DMS114 treated with DMSO at 0.1 percent for 48 hours (cell line): Measurements from ENCODE around the gene BRD3OS.
"Not testable (repeated sequence)": the region's sequence is repeated elsewhere in the genome, so short reads cannot be mapped to it uniquely, and the experiment has no call there.

Experiments used
- DNase-seq: peaks from one replicate; lab custom pipeline; 2025; ENCODE audit not compliant: unreplicated experiment; lab: John Stamatoyannopoulos, UW

BRD3OS gene

DNA sequence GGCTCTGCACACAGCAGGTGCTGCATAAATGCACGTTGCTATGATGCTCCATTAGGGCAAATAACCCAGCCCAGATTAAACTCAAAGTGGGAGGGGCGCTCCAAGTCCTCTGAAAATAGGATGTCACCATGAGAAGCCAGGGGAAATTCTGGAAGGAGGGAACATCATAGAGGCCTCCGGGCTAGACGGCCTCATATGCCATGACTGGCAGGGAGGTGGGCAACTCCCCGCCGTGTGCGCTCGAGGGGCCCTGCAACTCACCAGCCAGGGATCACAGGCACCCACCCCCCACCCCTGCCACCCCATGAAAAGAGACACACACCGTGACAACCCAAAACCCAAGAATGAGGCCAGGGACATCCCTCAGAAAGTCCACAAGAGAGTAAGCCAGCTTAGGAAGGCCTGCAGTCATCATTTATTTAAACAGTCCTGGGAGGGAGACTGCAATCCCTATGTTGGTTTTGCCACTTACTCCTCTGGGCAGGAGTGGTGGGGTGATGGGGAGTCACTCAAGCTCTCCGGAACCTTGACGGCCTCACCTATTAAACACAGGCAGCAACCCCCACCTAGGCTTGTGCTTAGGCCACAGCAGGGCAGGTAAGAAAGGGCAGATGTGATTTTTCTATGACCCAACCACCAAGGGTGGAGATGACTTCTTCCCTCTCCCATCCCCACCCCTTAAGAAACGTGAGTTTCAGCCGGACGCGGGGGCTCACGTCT lies 37.2 kb upstream of the BRD3OS start:
- no peak for DNase-seq

DNA sequence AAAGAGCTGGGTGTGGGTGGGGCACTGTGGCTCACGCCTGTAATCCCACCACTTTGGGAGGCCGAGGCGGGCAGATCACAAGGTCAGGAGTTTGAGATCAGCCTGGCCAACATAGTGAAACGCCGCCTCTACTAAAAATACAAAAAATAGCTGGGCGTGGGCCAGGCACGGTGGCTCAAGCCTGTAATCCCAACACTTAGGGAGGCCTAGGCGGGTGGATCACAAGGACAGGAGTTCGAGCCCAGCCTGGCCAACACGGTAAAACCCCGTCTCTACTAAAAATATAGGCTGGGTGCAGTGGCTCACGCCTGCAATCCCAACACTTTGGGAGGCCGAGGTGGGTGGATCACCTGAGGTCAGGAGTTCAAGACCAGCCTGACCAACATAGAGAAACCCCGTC lies 36.5 kb upstream of the BRD3OS start:
- DNase-seq: not testable (repeated sequence)

DNA sequence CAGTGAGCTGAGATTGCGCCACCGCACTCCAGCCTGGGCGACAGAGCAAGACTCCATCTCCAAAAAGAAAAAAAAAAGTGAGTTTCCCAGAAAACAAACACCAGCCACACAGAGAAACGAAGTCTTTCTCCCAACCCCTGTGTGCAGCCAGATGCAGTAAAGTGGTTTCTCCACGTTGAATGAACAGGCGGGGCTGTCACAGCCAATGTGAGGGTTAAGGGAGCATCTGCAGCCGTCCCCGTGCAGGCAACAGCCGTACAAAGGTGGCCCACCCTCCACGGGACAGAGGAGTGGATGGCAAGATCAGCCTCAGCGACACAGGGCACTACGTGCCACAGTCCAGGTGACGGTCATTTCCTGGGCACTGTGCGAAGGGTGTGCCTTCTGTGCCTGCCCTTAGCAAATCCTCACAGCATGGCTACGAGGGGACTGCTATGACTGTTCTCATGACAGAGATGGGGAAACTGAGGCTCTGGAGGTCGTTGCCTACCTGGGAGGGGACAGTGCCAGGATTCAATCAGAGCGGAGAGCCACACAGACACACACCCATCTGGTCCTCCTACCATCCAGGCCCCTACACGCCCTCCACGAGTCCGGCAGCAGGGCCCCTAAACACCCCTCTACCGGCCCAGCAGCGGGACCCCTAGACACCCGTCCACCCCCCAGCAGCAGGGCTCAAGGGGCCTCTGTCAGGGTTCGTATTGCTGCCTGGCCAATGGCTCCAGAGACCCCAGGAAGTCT lies 35.5 kb upstream of the BRD3OS start:
- DNase-seq: no peak

DNA sequence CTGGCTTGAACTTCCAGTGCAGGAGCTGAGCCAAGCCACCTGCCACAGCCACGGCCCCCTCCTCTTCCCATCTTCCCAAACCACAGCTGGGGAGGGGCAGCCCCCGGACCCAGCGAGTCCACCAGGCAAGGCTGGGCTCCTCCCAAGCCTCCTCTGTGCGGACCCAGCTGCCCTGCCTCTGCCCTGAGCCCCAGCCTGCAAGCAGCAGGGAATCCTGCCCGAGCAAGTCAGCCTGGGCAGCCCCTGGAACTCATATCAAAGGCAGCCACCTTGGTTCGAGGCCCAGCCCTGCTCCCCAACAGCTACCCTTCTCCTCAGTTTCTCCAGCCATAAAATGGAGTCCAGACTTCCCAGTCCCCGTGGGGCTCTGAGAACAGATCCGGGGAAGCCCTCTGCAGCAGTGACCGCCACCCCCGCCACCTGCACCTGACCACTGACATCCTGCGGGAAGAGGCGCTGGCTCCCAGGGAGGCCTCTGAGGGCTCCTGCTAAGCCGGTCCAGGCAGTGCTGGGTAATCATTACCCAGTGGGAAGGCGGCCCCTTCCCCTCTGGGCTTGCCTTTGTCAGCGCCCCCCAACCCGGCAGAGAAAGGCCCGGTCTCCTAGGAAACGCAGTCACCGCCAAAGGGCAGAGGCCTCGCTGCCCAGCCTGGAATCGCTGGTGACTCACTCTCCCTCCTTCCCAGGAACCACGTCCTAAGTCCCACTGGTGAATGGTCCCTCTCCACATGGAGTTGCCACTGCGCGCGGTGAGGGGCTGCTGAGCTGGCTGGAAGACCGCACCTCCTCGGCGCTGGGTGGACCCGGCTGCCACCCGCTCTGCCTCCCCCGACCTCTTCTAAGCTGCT lies 34.7 kb upstream of the BRD3OS start:
- DNase-seq: no peak

DNA sequence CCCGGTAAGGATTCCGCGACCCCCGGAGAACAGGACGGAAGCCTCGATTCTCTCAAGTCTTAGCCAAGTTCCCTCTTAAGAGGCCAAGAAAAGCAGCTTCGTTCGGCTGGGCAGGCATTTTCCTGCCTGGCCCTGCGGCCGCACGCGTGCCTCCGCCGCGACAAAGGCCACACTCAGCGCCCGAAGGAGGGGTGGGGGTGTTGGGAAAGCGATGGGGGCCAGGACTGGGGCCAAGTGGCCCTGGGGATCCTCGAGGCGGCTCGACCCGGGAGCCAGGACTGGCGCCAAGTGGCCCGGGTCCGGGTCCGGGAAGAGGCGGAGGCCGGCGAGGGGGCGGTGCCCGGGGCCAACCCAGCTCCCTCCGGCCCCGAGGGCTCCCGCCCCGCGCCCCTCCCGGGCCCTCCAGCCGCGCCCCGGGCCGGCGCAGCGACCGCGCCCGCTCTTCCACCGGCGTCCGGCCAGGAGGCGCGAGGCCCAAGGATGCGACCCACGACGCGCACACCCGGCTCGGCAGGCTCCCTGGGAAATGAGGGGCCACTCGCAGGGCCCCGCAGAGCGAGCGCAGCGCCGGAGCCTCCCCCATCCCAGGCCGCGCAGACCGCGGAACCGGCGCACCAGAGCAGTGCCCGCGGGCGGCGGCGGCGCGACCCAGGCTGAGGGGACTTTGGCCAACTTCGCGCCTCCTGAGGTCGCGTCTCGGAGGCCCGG lies 33.9 kb upstream of the BRD3OS start:
- DNase-seq: no peak

DNA sequence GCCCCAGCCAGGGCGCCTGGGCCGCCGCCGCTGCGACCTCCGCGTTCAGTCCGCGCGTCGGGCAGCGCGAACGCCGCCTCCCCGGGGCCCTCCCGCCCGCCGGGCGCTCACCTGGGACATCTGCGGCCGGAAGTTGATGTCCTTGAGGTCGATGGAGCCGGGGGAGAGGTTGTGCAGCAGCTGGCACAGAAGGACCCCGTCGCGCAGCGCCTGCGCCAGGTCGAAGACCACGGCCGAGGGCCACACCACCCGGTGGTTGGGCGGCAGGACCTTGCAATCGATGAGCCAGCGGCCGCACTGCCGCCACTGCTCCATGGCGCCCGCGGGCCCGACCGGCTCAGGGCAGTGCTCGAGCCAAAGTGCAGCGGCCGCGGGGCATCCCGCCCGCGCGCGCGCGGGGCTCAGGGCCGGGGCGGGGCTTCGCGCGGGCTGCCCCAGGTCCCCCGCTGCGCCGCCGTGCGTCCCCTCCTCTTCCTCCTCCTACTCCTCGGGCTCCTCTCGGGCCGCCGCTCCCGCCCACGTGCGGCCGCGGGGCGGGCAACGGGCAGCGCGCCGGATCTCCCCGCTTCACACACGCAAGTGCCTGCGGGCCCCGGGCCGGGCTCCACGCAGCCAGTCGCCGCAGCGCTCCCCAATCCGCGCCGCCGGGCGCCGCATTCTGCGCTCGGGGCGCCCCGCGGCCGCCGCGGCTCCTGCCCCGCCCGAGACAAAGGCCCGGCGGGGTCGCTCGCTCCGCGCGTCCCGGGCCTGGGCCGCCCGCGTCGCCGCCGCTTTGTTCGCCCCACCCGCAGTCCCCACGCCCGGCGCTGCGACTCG lies 33.1 kb upstream of the BRD3OS start, which contains the start of gene VAV2:
TSS of gene VAV2 (minus strand) at position 361 of the 816 bp plus-strand sequence. CDS start at position 315, 46 bp downstream.
- DNase-seq: no peak

DNA sequence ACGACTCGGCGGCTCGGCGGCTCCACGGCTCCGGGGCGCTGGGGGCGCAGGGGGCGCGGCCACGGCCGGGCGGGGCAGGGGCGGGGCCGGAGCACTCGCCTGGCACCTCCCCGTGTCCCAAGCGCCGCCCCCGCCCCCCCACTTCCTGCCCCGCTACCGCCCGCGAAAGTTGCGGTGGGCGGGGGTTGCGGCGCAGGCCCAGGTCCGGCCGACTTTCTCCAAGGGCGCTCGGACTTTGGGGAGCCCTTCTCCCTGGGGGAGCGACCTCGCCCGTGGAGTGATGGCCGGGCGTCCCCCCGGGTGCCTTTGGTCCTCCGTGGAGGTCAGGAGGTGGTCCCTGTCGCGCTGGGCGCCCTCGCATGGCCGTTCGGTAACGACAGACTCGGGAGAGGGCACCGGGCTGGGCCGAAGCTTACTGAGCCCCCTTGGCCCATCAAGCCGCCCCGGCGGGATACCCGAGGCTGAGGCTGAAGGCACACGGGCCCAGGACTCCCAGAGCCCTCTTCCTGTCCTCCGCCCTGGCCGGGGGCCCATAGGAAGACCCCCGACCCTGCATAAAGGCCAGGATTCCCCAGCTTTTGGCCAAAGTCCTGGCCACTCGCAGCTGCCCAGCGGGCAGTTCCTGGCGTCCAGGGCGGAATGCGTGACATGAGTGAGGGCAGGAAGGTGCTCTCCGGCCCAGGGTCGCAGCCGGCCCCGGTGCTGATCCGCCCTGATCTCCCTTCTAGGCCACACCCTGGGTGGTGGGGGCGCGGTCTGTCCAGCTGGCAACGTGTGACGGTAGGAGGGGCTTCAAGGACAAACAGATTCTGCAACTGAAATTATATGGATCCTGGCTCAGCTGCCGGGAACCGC lies 32.3 kb upstream of the BRD3OS start:
- peak; percentile 40 for DNase-seq

DNA sequence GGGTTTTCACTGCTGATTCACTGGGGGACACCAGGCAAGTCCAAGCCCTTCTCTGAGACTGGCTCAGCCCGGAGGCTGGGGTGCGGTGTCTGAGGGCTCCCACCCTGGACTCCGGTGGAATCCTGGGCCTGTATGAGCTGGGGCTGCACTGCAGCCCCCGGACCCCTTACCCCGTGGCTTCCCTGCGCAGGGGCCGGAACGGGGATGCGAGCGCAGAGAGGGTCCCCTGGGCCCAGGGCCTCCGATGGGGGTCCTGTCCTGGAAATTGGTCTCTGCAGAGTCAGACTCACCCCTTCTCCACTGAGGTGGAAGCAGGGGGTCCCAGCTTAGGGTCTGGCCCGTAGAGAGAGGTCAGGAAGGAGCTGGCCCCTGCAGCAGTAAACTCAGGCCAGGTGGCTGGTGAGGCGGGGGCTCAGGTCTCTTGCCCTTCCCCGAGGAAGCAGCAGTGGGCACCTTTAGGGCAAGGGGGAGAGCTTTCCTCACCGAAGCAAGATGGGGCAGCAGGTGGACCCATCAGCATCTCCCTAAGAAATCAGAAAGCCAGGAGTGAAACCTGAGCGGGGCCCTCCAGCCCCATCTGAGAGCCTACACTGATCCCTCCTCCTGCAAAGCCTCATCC lies 31.5 kb upstream of the BRD3OS start:
- no peak for DNase-seq

DNA sequence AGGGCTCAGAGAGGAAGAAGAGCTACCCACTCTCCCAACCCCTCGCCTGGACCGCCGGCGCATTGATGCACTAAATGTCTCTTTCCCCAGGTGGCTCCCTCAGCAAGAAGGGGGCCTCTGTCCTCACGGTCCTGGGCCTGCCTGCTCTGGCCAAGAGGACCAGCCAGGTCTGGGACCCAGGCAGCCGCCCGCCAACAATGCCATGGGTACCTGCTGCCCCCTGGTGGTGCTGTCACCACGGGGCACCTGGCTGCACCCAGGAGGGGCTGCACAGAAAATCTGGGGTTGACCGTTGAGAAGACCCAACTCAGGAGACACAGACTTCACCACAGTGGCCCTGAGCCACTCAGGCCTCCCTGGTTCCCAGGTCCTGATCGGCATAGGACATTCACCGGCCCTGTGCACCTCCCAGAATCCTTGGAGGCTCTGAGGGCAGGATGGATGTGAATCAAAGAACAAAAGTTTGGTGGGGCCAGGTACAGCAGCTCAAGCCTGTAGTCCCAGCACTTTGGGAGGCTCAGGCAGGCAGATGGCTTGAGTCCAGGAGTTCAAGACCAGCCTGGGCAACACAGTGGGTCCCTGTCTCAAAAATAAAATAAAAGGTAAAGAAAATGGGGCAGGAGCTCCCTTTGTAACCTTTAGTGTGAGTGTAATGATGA lies 30.8 kb upstream of the BRD3OS start:
- DNase-seq: peak; percentile 17

DNA sequence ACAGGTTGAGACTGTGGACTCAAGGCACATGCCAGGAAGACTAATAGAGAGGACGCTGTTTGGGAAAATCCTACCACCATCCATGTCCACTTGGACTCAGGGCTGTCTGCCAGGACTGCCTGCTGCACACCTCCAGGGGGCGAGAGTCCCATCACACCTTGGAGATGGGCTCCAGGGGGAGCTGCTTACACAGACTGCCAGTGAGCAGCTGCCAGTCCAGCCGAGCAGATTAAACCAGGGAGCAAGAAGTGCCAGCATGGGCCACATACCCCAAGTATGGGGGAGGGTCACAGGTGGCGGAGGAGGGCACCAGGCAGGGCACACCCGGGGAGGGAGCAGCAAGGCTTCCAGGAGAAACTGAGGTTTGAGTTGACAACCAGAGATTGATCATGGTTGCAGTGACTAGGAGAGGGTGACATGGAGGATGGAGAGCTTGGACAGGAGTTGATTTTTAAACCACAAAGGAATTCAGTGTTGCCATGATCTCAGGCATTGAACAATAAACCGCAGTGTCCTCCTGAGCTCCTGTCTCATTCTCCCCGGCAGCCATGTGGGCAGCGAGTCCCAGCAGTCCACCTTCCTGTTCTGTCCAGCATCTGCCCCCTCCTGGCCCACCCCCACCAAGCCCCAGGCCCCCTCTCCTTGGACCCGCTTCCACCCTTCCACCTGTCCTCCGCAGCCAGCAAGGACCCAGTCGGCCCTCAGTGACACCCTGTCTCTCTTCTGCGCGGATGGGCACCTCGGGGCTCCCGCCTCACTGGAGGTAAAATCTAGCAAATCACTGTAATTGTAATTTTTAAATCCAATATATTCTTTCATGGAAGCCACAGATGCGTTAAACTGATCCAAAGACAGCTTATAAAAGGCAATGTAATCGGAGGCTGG lies 30.0 kb upstream of the BRD3OS start:
- DNase-seq: no peak

DNA sequence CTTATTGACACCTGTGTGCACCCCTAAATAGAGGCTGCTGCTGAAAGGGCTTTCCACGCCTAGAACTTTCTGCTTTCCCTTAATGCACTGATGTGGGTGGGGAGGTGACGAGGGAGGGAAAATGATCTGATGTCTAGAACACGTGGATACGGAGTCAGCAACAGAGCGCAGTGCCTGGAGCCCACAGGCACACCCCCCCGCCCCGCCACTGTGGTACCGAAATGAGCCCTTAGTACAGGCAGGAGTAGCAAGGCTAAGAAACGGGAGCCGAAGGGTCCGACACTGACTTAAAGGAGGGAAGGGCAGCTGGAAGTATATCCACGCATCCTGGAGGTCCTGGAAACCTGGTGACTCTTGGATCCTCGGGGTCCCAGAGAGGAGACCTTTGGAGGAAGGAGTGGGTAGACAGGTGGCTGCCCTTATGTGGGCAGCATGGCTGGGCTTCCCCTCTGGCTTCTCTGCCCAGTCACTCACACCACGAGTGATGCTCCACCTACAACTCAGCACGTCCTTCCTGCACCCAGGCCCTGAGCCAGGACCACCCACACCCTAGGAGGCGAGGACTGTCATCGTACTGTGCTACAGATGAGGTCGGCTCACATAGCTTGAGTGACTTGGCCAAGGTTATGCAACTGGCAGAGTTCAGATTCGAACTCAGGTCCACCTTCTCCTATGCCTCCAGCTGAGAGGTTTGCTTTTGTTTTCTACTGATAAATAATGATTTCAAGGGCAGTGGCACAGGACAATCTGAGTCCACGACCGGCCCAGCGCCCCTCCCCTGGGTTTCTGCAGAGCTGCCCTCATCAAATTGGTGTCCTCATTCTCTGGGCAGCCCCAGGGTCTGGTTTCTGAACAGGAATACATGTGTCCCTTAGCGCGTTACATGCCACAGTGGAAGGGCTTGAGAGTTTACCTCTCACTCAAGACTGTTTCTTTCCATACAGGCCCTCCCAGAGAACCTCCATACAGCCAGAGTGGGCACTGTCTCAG lies 28.5 kb upstream of the BRD3OS start:
- DNase-seq: no peak

DNA sequence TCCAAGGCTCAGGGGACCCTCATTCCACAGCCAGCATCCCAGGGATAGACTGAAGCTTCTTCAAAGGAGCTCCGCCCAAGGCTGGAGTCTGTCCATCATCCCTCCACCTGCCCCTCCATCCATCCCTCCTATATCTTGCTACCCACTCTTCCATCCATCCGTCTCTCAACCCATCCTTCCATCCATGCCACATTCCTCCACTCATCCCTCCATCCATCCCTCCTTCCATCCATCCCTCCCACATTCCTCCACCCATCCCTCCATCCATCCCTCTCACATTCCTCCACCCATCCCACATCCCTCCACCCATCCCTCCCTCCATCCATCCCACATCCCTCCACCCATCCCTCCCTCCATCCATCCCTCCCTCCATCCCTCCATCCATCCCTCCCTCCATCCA lies 27.7 kb upstream of the BRD3OS start:
- DNase-seq: no peak

DNA sequence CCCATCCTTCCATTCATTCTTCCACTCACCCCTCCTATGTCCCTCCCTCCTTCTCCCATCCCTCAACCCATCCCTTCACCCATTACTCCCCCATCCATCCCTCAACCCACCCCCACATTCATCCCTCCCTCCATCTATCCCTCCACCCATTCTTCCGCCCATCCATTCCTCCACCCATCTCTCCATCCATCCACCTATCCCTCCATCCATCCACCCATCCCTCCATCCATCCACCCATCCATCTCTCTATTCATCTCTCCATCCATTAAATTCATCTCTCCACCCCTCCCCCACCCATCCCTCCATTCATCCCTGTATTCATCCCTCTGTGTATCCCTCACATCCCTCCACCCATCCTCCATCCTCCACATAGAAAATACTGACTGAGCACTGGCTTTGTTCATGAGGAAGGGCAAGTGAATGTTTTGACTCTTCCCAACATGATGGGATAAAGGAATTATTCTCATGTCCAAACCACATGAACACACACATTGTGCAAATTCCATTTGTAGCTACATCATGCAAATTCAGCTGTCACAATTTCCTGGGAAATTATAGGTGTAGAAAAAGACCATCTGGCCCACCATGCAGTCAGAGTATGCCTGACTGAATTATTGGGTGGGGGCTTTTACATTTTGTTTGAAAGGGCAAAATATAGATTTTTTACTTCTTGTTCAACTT lies 26.2 kb upstream of the BRD3OS start:
- DNase-seq: no peak

DNA sequence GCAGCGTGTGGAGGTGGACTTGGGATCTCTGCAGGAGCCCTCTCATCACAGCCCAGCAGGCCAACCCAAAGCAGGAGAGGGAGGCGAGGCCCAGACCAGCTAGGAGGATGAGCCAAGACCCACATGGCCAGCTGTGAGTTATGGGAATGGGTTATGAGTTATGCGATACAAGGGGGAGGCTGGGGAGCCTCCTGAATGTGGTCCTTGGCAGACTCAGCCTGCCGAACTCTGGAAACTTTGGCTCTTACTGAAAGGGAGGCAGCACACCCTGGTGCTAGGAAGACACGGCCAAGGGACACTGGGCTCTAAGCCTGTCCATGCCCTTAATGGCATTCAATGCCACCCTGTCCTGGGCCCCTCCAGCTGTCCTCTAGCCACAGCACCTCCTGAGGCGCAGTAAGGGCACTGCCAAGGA lies 25.4 kb upstream of the BRD3OS start:
- DNase-seq: no peak

DNA sequence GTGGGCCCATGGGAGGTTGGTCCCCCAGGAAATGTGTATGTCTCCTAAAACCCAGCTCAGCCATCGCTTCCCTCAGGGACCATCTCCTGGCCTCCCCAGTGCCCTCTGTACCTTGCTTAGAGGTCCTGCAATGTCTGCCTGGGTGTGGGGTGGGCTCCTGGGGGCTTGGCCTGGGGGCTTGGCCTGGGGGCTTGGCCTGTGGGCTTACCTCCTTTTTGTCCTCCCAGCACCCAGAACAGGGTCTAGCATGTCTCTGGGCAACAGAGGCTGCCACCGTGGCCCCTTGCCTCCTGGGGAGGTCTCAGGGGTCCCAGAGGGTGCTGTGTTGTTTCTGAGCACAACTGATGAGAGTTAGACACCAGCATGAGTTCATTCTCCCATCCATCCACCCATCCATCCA lies 22.5 kb upstream of the BRD3OS start:
- no peak for DNase-seq

DNA sequence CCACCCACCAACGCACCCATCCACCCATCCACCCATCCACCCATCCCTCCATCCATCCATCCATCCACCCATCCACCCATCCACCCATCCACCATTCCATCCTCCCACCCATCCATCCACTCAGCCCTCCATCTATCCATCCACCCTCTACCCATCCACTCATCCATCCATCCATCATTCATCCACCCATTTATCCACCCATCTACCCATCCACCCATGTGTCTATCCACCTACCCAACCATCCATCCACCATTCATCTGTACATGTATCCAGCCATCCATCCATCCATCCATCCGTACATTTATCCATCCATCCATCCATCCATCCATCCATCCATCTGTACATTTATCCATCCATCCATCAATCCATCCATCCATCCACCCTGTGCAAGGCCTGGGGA lies 22.0 kb upstream of the BRD3OS start:
- no peak for DNase-seq
